Measurements from ENCODE around the gene RAD9B.
A peak's percentile ranks its signal among the peaks of the same experiment; 100 is the strongest.
"Not testable (repeated sequence)": the region's sequence is repeated elsewhere in the genome, so short reads cannot be mapped to it uniquely, and the experiment has no call there.

The RAD9B gene

GRCh38 chr12:110538869-110539622, 36.9 kb downstream of the RAD9B start:
- no peak overlapping the region for H3K4me3 Mint-ChIP-seq
- H3K36me3 Mint-ChIP-seq (ENCODE audit: low read depth), result peaks cover 39% of the 10 kb centered on the region
- no peak for TF ChIP-seq CTCF (IDR thresholded peaks at IDR 0.05; ENCODE audit: unreplicated experiment in 3 of 3)
- peak overlapping the region in 1 of 3 experiments; percentile 6 for H3K27ac Mint-ChIP-seq
- H3K4me1 Mint-ChIP-seq, result peaks cover 27% of the 10 kb centered on the region
- H3K9me3 Mint-ChIP-seq, result no peaks in the 10 kb centered on the region
- H3K27me3 Mint-ChIP-seq (ENCODE audit: low read depth), result no peaks in the 10 kb centered on the region

- H3K36me3 Mint-ChIP-seq (ENCODE audit: low read depth), result peaks cover 39% of the 10 kb centered on the region
- H3K27me3 Mint-ChIP-seq (ENCODE audit: low read depth), result no peaks in the 10 kb centered on the region
- H3K4me1 Mint-ChIP-seq, result peaks cover 27% of the 10 kb centered on the region
- no peak overlapping the region for H3K4me3 Mint-ChIP-seq
- TF ChIP-seq CTCF (IDR thresholded peaks at IDR 0.05; ENCODE audit: unreplicated experiment in 3 of 3), result no peak
- H3K27ac Mint-ChIP-seq, result no peak overlapping the region
- no peaks in the 10 kb centered on the region for H3K9me3 Mint-ChIP-seq
Measured at GRCh38 chr12:110540048-110540447, 37.9 kb downstream of the RAD9B start.

GRCh38 chr12:110543252-110543959, 41.3 kb downstream of the RAD9B start:
- no peak for TF ChIP-seq CTCF (IDR thresholded peaks at IDR 0.05; ENCODE audit: unreplicated experiment in 3 of 3)
- Mint-ChIP-seq H3K36me3 (ENCODE audit: low read depth) (peaks cover 35% of the 10 kb centered on the region), H3K4me3 (peak overlapping the region in 2 of 3 experiments; percentile 7 to 16), H3K4me1 (peaks cover 17% of the 10 kb centered on the region), H3K27ac (peak overlapping the region; percentile 66 to 80 (median 66)), H3K27me3 (ENCODE audit: low read depth) (no peaks in the 10 kb centered on the region), H3K9me3 (no peaks in the 10 kb centered on the region)

GRCh38 chr12:110543965-110544364, 41.8 kb downstream of the RAD9B start:
- peaks cover 33% of the 10 kb centered on the region for H3K36me3 Mint-ChIP-seq (ENCODE audit: low read depth)
- no peaks in the 10 kb centered on the region for H3K27me3 Mint-ChIP-seq (ENCODE audit: low read depth)
- peaks cover 13% of the 10 kb centered on the region for H3K4me1 Mint-ChIP-seq
- no peak overlapping the region for H3K4me3 Mint-ChIP-seq
- peak overlapping the region; percentile 66 to 80 (median 66) for H3K27ac Mint-ChIP-seq
- no peak for TF ChIP-seq CTCF (IDR thresholded peaks at IDR 0.05; ENCODE audit: unreplicated experiment in 3 of 3)
- no peaks in the 10 kb centered on the region for H3K9me3 Mint-ChIP-seq

- Mint-ChIP-seq H3K27ac (peak overlapping the region in 1 of 3 experiments; percentile 5), H3K4me1 (peaks cover 19% of the 10 kb centered on the region), H3K36me3 (ENCODE audit: low read depth) (peaks cover 34% of the 10 kb centered on the region)
- H3K27me3 Mint-ChIP-seq (ENCODE audit: low read depth); H3K4me3 Mint-ChIP-seq; H3K9me3 Mint-ChIP-seq: not testable (repeated sequence)
Measured at GRCh38 chr12:110545259-110545658, 43.1 kb downstream of the RAD9B start.

GRCh38 chr12:110545812-110546211, 43.7 kb downstream of the RAD9B start:
- peaks cover 38% of the 10 kb centered on the region for H3K36me3 Mint-ChIP-seq (ENCODE audit: low read depth)
- no peak overlapping the region for H3K4me3 Mint-ChIP-seq

More at GRCh38 chr12:110545812-110546211, 43.7 kb downstream of the RAD9B start:
- H3K4me1 Mint-ChIP-seq, result peaks cover 19% of the 10 kb centered on the region
- peak overlapping the region in 1 of 3 experiments; percentile 5 for H3K27ac Mint-ChIP-seq
- H3K27me3 Mint-ChIP-seq (ENCODE audit: low read depth), result no peaks in the 10 kb centered on the region
- TF ChIP-seq CTCF (IDR thresholded peaks at IDR 0.05; ENCODE audit: unreplicated experiment in 3 of 3), result no peak
- no peaks in the 10 kb centered on the region for H3K9me3 Mint-ChIP-seq

Data from nephron (organoid).